Endometrial microvascular endothelial cells (primary cell): ENCODE data around the gene RPL13. TPM values are rescaled to one million over a fixed set of nuclear protein-coding genes. Genes with fewer than 3 reads are reported as not detected.
"Not testable (repeated sequence)": the region's sequence is repeated elsewhere in the genome, so short reads cannot be mapped to it uniquely, and the experiment has no call there.

Experiments used
- in situ Hi-C: cut with HindIII; loops from 2 replicates; pipeline ENCODE4 v1.10.0; 2017; ENCODE audit warnings: low sequenced_read_pairs, low pct_unique_long_range_greater_than_20kb; ENCODE audit errors: inconsistent ontology term
- total RNA-seq: library from RNA; depleted of rRNA; stranded (reverse); fragments of >200 nt; gene quantifications from one replicate; pipeline ENCODE4 v1.2.3, GENCODE V29; 2015; ENCODE audit errors: inconsistent ontology term

RPL13 gene
- total RNA-seq, 1 donor from 2014 or later: 4,119 TPM

DNA sequence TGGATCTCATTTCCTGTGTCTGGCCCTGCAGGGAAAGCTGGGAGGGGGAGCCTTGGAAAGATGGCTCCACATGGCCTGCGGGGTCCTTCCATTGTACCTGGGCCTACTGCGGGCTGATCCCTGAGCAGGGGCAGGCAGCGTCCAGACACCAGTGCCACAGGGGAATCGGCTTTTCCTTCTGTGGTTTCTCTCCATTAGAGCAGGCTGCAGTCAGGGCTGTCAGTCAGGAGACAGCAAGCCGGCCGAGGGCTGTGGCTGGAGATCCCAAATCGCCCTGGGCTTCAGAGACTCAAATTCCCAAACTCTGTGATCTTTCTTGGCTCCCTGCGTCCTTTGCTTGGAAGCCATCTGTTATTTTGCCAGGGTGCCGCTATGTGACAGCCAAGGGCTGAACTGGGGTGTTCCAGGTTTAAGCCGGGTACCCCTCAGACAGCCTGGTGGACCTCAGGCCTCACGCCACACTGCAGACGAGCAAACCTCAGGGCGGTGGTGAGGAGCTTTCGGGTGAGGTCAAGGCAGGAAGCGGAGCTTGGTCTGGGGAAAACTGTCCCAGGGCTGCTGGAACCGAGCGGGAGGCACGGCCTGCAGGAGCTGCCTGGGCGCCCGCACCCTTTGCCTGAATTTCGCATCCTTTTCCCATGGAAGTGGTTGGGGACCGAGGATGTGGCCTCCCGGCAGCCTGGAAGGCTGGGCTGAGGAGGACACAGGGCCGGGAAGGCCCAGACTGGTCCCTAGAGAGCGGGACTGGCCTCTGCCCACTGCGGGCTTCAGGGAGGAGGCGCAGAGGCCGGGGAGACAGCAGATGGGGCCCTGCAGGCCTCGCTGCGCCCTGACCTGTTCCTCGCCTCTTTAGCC is 13.6 kb downstream of the RPL13 start:
- in situ Hi-C loops: no loop called here

DNA sequence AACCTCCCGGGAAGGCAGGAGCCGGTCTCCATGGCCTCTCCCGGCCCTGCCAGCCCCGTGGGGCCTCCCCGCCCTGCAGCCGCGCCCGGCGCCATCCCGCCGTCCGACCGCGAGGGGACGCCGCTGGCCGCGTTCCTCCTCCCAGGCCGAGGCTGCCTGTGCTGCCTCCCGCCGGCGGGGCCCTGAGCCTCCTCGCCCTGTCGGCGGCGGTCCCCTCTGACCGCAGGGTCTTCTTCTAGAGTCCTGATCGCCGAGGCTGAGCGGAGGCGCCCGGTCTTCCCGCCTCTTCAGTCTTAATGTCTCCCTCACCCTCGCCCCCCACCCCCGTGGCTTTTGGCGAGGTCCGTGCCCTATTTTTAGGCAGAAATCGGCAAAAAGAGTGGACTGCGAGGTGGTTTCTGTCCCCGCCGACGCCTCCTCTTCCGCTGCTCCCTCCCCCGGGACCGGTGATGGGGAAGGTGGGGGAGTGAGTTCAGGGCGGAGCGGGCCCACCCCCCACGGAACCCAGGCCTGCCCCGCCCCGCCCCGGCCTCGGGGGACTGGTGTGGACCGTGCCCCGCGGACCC is 14.3 kb downstream of the RPL13 start:
- in situ Hi-C loops: no loop called here

DNA sequence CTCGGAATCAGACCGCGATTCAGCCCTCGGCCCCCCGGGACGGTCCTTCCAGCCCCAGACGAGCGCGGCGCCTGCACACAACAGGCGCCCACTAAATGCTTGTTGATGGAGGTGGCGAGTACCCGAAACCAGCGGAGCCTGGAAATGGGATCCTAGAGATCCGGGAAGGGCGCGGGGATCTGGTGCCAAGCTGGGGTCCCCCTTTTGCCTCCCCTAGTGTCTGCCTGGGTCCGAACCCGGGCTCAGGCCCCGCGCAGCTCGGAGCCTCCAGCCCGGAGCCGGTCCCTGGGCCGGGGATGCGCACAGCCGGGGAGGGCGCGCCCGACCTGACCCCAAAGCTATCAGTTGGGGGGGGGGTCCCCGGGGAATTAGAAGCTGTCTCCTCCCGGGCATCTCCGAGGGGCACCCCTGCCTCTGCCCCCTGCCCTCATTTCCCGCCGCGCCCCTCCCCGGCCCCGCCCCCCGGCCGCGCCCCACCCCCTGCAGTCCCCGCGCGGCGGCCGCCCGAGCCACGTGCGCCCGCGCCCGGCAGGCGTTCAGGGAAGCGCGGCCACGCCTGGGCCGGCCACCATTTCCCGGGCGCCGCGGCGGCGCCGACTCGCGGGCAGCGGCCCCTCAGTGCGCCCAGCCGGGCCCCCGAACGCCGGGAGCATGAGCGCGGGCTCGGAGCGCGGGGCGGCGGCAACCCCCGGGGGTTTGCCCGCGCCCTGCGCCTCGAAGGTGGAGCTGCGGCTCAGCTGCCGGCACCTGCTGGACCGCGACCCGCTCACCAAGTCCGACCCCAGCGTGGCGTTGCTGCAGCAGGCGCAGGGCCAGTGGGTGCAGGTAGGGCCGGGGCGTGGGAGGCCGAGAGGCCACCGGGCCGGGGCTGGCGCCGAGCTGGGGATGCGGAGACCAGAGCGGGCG is 15.0 kb downstream of the RPL13 start, which contains the start of gene CPNE7:
CPNE7 (plus strand) TSS at position 512 of the 906 bp plus-strand sequence; CDS start at position 652, 140 bp downstream.
- in situ Hi-C loops: no loop called here

DNA sequence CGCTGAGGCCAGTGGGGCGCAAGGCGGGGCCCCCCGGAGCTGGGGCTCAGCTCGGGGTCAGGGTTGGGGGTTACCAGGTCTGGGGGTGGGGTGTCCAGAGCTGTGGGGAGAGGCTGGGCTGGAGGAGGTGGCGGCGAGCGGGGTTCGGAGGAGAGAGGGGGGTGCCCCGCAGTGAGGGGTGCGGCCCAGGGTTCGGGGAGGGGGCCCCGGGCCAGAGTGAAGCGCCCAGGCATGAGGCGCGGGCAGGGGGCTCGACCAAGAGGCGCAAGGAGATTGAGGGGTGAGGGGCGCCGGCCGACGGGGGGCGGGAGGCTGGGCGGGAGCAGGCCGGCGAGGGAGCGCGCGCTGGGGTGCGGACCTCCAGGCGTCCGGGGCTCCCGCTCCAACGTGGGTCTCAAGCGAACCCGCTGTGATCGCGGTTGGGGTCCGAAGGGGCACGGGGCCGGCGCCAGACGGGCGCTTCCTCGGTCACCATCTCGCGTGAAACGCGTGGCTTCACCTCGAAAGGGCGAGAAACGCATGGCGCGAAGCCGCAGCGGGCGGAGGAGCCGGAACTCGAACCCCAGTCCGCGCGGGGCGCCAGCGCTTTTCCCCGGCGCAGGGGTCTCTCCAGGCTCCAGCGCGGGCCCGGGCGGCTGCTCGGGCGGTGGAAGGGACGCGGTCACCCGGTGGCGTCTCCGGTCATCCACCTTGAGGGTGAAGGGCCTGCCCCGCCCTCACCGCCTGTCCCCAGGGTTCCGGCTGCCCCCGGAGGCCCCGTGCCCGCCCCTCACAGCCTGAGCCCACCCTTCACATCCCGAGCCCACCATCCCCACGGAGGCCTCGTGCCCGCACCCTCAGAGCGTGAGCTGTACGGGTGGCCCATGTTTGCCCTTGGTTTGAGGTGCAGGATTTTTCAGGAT is 15.9 kb downstream of the RPL13 start:
- in situ Hi-C loops: no loop called here

DNA sequence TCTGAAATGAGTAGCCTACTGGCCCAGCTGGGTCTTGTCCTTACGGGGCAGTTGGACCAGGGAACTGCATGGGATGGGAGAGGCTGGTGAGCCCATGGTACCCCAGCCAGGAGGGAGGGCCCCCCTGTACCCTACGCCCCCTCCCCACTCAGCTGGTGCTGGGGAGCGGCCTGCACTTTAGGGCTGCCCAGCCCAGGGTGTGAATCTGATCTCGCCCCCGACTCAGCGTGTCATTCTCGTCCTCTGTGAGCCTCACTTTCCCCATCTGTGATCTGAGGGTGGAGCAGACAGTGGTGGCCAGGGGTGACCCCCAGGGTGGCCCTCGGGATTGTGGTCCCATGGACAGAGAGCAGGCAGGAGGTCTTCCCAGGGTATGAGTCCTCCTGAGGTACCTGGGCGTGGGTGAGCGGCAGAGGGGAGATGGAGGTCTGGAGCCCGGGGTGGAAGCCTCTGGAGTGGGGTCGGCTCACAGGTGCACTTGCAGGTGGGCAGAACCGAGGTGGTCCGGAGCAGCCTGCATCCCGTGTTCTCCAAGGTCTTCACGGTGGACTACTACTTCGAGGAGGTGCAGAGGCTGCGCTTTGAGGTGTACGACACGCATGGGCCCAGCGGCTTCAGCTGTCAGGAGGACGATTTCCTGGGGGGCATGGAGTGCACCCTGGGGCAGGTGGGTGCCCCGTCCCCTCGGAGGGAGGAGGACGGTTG is 16.7 kb downstream of the RPL13 start:
- in situ Hi-C loops: no loop called here

DNA sequence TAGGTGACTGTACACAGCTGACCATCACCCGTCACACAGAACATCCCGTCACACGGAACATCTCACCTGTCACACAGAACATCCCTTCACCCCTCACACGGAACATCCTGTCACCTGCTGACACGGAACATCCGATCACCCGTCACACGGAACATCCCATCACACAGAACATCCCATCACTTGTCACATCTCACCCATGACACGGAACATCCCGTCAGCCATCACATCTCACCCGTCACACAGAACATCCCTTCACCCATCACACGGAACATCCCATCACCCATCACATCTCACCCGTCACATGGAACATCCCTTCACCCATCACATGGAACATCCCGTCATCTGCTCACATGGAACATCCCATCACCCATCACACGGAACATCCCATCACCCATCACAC is 18.9 kb downstream of the RPL13 start:
- in situ Hi-C loops: no loop called here

DNA sequence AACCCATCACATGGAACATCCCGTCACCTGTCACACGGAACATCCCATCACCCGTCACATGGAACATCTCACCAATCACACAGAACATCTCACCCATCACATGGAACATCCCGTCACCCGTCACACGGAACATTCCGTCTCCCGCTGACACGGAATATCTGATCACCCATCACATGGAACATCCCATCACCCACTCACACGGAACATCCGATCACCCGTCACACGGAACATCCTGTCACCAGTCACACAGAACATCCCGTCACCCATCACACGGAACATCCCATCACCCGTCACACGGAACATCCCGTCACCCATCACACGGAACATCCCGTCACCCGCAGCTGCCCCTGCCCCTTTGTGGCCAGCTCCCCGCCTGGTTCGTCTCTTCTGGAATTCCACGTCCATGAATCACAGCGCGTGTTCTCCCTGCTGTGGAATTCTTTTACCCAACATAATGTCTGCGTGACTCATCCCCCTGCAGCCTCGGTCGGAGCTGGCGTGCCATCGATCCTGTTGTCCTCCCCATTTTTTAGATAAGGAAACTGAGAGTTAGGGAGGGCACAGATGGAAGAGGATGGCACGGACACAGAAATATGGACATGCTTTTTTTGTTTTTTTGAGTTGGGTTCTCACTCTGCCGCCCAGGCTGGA is 20.7 kb downstream of the RPL13 start:
- in situ Hi-C loops: no loop called here

DNA sequence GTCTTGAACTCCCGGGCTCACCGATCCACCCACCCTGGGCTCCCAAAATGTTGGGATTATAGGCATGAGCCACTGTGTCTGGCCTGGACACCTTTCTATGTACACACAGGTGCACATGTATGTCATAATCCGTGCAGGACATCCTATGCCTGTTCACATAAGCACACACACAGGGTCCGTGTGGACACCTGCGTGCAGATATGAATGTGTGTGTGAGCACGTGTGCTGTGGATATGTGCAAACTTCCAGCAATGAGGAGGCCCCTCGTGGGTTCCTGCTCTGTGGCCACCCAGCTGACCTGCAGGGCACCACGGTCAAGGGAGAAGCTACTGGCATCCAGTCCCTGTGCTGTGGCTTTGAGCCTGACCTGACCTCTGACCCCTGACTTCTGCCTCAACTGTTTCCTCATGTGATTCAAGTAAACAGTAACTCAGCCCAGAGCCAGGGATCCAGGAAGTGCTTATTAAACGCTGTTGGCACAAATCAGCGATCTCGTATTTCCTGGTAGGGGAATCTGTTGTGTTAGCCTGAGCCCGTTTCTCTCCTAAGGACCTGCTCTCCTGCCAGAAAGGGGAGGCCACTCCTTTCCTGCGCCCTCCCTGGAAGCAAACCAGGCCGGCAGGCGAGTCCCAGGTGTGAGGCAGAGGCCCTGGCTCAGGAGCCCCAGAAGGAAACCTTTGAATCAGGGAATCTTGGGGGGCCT is 21.5 kb downstream of the RPL13 start:
- in situ Hi-C loops: no loop called here

DNA sequence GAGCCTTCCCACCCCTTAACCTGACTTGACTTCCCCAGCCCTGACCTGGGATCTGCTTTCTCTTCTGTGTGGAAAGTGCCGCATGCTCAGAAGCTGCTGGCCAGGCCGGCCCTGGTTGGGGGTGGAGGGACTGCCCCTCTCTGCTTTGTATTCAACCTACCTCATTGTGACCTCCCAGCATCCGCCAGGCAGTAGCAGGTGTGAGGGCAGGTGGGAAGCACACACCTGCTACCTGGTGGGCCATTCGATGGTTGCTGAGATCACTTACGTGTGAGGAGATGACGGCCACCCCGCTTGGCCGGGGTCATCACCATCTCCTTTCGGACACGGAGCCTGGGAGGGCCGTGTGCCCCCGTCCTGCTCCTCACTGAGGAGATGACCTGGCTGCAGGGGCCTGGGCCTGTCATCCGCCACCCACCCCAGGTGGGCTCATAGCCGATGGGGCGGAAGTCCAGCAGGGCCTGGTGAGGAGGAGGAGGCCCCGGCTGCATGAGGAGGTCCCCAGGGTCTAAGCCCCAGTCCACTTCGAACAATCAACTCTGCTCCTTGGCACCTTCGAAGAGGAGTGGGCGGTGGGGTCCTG is 22.2 kb downstream of the RPL13 start:
- in situ Hi-C loops: no loop called here

DNA sequence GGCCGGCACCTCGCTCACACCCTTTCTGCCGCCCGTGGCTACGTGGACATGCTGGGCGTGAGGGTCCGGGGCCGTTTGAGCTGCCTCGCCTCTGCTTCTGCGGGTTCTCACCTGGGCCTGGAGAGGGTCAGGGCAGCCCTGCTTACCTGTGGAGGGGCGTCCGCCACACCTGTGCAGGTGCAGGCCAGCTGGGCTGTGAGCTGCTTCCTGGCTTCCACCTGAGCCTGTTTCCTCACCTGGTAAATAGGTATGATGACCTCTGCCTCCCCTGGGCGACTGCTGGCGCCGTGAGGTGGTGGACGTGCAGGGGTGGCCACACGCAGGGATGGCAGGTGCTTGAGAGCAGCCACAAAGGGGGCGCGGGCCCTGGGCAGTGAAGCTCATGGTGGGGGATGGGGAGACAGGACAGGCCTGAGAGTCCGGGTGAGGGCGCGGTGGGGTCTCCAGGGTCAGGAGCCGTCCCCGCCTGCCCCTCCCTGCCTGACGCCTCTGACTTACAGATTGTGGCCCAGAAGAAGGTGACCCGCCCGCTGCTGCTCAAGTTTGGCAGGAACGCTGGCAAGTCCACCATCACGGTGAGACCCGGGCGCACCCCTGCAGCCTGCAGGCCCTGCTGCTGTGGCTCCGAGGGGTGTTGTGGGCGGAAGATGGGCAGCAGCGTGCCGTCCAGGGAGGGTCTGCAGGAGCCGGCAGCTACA is 22.9 kb downstream of the RPL13 start:
- in situ Hi-C loops: no loop called here

DNA sequence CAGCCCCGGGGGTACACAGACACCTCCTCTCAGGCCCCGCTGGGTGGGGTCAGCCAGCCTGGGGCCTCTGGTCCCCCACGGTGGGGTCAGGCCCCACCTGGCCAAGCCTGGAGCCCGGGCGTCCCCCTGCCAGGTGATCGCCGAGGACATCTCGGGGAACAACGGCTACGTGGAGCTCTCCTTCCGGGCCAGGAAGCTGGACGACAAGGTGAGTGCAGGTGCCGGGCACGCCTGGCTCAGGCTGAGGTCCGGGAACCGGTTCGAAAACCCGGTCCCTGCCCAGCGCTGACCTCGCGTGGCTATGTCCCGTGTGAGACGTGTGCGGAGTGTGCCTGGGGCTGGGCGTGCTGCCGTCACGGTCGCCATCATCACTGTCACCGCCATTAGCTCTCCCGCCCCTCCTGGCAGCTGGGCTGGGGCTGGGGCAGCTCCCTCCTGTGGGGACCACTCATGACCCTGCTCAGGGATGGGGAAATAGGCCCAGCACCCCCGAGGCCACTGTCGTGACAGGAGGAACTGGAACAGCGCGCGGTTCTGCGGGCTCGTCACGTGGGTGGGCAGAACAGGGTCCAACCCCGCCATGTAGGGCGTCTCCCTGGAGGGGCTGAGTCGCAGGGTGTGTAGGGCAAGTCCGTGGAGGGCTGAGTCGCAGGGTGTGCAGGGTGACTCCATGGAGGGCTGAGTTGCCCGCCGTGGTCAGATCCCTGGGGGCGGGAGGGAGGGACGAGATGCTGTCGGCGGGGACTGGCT is 23.6 kb downstream of the RPL13 start:
- in situ Hi-C loops: no loop called here

DNA sequence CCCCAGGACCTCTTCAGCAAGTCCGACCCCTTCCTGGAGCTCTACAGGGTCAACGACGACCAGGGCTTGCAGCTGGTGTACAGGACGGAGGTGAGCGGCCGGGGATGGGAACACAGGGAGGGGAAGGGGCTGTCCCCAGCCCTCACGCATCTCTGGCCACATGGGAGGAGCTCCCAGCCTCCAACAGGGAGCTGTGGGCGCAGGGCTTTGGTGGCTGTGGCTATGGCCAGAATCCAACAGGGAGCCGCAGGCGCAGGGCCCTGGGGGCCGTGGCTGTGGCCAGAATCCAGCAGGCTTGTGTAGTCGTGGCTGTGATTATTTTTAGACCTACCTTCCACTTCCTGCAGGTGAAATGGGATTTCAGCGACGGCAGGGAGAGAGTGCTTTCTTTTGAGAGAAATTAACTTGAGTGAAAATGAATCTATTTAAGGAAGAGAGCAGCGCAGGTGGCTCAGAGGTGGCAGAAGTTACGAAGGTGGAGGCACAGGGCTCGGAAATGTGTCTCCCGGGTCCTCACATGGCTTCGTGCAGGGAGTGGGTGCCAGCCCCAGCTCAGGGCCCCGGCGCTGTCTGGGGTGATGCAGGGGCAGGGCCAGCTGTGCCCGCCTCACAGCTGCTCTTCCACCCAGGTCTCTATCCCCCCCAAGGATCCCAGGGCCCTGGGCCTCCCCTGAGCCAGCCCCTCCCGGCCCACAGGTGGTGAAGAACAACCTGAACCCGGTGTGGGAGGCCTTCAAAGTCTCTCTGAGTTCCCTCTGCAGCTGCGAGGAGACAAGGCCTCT is 24.5 kb downstream of the RPL13 start:
- in situ Hi-C loops: no loop called here

DNA sequence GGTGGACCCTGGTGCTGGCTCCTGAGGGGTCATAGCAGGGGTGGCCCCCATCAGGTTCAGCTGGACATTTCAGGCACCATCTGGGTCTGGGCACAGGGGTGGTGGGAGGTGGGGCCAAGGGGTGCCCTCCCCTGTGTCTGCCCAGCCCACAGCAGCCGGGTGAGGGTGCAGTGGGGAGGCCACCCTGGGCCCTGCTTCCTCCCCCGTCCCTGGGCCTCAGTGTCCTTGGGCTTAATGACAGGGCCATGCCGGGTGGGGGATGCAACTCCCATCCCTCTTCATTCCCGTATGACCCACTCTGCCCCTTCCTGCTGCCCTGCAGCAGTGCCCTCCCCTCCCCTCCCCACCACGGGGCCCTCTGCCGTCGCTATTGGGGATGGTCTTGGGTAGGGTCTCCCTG is 25.7 kb downstream of the RPL13 start:
- in situ Hi-C loops: no loop called here

DNA sequence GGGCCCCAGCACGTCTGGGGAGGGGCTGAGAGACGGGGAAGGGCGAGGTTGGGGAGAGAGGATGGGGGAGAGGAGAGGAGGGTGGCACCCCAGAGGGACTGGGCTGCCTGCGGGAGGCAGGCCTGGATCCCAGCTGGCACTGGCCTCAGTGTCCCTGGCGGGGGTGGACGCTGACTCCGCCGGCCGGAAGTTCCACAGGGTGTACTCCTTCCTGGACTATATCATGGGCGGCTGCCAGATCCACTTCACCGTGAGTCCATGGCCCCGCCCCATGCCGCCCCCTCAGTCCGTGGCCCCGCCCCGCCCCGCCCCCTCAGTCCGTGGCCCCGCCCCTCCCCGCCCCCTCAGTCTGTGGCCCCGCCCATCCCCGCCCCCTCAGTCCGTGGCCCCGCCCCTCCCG is 26.4 kb downstream of the RPL13 start:
- in situ Hi-C loops: no loop called here

DNA sequence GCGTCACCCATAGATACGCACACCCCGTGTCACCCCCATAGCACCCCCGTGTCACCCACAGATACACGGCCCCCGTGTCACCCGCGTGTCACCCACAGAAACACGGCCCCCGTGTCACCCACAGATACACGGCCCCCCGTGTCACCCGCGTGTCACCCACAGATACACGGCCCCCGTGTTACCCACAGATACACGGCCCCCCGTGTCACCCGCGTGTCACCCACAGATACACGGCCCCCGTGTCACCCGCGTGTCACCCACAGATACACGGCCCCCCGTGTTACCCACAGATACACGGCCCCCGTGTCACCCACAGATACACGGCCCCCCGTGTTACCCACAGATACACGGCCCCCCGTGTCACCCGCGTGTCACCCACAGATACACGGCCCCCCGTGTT is 27.2 kb downstream of the RPL13 start:
- in situ Hi-C loops: not testable (repeated sequence)
